HG02852 (cell line): ENCODE data around the gene PYURF.
"Not testable (repeated sequence)": the region's sequence is repeated elsewhere in the genome, so short reads cannot be mapped to it uniquely, and the experiment has no call there.

ENCODE experiments used
- ATAC-seq: cut with Tn5 transposase; IDR thresholded peaks from one replicate; pipeline ENCODE4 v1.9.1; 2021; ENCODE audit warnings: mild to moderate bottlenecking, moderate library complexity; ENCODE audit not compliant: unreplicated experiment

PYURF gene, protein sequence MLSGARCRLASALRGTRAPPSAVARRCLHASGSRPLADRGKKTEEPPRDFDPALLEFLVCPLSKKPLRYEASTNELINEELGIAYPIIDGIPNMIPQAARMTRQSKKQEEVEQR

DNA sequence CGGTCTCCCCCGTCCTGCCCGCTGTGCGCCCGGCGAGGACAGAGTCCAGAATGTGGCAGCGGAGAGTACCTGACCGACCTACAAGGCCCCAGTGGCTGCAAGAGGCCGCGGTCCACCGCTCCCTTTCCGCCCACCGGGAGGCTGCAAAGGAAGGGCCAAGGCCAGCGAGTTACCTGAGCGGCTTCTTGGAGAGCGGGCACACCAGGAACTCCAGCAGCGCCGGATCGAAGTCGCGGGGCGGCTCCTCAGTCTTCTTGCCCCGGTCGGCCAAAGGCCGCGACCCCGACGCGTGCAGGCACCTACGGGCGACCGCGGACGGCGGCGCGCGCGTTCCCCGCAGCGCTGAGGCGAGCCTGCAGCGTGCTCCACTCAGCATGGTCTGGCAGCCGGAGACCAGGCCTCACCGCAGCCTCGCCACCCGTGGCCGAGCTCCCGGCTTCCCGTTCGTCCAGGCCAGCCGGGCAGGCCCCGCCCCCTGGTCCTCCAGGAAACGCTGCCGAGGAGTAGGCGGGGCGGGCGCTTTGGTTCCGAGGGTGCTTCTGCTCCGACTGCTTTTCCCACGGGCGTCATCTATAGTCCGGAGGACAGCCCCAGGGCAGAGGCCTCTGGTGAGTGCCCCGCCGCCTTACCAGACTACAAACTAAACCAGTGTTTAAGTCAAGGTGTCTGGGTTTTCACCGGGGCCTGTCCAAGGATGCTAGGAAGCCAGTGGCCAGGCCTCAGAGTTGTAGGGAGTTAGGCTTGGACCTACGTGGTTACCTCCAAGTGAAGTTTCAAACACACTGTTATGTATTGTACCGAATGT is at the start of gene PYURF:
TSS of gene PYURF (minus strand) at position 452 of the 805 bp plus-strand sequence. CDS start at position 376, 76 bp downstream.
- peak; percentile 79 for ATAC-seq

DNA sequence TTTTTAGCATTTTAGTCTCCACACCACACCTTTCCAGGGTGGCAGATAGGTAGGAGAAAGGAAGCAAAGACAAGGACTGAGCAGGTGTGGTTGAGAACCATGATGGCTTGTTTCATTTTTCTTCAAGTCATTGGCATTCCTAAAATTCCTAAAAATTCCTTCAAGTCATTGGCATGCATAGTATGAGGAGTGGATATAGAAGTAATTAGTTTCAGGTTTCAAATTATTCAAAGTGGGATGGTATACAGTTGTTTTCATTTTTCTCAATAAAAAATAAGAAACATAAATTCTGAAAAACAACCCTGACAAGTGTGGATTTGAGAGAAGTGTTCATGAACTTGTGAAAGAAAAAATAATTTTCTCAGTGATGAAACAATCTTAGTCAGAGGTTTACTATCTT is 46.4 kb upstream of the PYURF start:
- no peak for ATAC-seq

DNA sequence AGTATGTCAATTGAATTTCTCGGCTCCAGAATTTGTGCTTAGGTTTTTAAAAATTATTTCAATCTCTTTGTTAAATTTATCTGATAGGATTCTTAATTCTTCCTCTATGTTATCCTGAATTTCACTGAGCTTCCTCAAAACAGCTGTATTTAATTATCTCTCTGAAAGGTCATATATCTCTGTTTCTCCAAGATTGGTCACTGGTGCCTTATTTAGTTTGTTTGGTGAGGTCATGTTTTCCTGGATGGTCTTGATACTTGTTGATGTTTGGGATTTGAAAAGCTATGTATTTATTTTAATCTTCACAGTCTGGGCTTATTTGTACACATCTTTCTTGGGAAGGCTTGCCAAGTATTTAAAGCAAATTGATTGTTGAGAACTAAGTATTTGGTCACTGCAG is 44.0 kb upstream of the PYURF start:
- no peak for ATAC-seq

DNA sequence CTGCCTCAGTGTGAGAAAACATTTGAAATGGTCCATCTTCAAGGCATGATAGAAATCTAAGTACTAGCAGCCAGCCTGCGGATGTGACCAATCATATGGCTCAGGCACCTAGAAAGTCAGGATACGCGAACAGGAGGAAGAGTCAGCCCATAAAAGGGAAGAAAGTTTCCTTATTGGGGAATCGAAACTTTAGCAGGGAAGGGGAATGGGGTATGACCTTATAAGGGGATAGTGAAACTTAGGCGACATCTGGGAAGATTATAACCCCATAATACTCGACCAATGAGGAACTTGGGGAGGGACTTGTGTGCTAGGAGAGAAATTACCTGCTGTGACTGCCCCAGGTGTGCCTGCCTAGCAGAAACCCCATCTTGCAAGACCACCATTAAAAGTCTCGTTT is 26.2 kb upstream of the PYURF start:
- ATAC-seq = no peak

DNA sequence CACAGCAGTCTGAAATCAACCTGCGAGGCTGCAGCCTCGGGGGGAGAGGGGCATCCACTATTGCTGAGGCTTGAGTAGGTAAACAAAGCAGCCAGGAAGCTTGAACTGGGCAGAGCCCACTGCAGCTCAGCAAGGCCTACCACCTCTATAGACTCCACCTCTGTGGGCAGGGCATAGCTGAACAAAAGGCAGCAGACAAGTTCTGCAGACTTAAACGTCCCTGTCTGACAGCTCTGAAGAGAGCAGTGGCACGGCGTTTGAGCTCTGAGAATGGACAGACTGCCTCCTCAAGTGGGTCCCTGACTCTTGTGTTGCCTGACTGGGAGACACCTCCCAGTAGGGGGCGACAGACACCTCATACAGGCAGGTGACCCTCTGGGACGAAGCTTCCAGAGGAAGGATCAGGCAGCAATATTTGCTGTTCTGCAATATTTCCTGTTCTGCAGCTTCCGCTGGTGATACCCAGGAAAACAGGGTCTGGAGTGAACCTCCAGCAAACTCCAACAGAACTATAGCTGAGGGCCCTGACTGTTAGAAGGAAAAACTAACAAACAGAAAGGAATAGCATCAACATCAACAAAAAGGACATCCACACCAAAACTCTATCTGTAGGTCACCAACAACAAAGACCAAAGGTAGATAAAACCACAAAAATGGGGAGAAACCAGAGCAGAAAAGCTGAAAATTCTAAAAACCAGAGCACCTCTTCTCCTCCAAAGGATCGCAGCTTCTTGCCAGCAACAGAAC is 15.9 kb upstream of the PYURF start:
- ATAC-seq = not testable (repeated sequence)

DNA sequence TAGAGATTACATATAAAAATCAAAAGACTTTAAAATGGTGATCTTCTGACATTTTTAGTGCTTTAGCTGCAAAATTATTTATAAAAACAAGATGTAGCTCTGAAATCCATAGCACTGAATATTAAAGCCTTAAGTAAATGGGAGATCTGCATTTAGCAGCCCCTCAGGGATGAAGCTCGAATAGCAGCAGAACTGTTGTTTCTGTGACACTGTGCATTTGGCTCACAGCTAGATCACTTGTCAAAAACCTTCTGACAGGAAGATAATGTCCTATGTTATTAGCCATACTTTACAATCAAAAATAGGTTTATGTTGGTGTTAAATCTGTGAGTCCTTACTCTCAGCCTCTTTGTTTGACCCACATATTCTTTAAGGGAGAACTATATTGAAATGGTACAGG is 14.1 kb upstream of the PYURF start:
- no peak for ATAC-seq

DNA sequence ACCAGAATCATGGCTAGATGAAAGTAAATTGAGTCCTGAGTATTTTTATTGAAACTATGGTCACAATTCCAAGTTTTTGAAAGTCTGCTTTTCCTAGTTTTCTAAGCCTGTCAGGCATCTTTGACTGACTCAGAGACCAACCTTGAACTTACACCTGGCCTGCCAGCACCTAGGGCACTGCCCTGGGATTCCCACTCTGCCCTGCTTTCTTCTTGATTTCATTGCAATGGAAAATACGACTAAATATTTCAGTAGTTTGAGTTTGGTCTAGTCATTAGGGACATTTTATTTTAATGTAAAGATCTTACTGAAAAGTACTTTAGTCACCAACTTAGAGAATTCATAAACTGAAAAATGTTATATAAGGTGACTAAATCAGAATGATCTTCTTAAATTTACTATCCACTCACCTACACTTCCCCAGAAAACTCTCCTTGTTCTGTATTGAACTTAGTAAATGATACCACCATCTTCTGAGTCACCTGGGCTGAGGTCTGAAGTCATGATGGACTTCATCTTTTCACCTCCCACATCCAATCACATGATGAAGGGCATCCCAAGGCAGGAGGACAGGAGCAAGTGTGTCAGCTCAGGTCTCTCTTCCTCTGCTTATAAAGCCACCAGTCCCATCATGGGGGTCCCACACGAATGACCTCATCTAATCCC is 11.6 kb upstream of the PYURF start:
- ATAC-seq = no peak

DNA sequence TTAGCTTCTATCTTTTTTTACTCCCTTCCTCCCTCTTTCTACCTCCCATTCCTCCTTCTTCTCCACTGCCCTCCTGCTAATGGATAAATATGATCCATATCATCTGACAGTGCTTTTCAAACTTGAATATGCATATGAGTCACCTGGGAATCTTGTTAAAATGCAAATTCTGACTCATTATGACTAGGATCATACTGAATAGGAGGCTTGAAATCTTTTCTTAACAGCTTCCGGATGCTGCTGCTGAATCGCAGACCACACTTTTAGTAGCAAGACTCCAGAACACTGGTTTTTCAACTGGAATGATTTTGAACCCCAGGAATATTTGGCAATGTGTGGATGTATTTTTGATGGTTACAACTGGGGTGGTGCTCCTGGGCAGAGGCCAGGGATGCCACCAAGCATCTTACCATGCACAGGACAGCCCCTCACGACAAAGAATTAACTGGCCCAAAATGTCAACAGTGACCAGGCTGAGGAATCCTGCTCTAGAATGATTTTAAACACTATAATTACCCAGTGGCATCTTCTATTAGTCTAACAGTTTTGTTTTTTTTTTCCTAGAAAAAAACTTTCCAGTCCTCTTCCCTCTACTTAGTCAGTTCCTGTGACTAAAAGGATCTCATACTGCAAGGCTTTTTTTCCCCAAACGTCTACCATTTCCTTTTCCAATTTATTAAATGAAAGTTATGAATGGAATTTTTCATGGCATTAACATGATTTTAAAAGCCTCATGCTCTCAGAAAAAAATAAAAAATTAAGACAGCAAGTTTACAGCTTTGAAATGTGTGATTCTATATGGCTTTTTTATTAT is 10.6 kb upstream of the PYURF start:
- no peak for ATAC-seq

DNA sequence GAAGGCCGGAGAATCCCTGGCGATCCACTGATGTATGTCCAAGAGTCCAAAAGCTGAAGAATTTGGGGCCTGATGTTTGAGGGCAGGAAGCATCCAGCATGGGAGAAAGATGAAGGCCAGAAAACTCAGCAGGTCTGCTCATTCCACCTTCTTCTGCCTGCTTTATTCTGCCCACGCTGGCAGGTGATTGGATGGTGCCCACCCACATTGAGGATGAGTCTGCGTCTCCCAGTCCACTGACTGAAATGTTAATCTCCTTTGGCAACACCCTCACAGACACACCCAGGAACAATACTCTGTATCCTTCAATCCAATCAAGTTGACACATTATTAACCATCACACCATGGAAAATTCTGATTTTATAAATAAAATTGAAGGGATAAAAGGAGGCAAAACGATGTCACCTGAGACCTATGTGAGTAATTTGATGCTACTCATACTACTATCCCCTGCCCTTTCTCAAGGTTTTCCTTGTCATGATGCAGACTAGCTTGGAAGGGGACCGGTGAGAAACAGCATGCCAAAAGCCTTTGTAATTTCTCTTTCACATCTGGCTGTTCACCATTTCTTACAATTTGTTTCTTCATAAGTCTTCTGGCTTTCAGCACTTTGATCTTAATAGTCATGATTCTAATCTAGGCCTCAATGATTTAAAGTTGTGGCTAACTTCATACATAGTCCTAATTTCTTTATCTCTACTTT is 9.7 kb upstream of the PYURF start:
- ATAC-seq = no peak

DNA sequence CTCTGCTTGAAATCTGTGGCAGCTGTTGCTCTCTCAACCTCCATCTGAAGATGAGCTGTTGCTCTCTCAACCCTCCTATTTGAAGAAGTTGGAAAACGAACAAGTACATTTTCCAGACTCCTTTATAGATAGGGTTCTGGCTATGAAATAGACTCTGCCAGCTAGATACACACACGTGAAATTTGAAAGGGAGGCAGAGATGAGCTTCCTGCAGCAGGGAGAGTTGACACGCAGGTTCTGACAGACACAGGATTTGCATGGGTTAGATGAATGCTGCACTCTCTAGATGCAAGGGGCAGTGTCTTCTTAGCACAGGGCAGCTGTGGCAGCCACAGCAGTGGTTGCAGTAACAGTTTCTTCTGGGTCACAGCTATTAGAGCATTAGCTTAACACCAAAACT is 8.0 kb upstream of the PYURF start:
- ATAC-seq = no peak

DNA sequence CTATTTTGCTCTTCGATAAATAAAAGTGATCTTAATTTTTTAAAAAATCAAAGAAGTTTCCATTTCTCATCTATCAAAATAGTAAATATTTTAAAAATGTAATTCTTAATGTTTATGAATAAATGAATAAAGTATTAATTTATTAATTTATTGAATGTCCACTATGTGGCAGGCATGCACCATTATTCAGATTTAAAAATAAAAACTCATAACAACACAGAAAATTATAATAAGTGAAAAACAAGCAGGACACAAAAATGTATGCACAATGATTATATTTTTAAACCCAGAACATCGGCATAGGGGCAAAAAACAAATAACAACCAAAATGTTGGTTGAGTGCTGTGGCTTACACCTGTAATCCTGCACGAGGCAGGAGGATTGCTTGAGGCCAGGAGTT is 5.3 kb upstream of the PYURF start:
- ATAC-seq = no peak

DNA sequence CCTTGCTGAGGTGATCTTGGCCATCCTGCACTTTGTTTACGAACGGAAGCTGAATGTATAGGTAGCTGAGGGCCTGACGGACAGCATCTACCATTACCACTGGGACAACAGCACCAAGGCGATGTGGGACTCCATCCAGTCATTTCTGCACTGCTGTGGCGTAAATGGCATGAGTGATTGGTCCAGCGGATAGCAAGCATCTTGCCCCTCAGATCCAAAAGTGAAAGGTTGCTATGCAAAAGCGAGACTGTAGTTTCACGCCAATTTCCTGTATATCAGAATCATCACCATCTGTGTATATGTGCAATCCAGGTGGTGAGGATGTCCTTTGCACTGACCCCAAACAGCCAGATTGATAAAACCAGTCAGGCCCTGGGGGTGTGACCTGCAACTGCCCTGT is 4.2 kb upstream of the PYURF start:
- peak; percentile 26 for ATAC-seq

DNA sequence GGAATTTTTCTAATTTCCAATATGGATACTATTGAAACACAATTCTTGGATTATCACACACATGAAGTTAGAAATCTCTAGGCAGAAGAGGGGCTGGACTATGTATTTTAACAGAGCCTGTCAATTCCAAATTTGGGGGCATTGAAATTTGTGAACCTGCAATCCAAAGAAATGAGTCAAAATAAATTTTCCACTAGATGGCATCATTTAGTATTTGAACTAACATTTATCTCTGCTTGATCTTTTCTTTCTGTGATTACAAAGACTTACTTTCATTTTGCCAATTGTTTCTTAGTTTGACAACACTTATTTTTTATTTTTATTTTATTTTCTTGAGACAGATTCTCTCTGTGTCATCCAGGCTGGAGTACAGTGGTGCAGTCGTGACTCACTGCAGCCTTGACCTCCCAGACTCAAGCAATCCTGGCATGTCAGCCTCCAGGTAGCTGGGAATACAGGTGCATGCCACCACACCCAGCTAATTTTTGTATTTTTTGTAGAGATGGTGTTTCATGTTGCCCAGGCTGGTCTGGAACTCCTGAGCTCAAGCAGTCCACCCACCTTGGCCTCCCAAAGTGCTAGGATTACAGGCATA is 2.7 kb upstream of the PYURF start:
- no peak for ATAC-seq

DNA sequence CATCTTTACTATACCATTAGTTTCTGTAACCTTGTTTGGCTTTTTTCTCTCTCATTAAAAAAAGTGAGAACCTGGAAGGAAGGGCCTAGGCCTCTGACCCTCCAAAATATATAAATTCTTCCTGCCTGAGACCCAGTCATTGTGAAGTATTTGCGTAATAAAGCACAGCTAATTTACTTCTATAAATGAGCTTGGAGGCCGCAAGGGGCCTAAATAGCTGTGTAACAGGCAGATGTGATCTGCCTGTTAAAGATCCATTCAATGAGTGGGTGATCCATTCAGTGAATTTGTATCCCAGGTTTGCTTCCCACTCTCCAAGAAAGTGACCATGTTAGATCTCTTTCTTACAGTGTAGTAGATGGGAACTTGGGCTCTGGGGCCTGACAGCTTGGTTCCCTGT is 595 bp upstream of the PYURF start:
- ATAC-seq = no peak

DNA sequence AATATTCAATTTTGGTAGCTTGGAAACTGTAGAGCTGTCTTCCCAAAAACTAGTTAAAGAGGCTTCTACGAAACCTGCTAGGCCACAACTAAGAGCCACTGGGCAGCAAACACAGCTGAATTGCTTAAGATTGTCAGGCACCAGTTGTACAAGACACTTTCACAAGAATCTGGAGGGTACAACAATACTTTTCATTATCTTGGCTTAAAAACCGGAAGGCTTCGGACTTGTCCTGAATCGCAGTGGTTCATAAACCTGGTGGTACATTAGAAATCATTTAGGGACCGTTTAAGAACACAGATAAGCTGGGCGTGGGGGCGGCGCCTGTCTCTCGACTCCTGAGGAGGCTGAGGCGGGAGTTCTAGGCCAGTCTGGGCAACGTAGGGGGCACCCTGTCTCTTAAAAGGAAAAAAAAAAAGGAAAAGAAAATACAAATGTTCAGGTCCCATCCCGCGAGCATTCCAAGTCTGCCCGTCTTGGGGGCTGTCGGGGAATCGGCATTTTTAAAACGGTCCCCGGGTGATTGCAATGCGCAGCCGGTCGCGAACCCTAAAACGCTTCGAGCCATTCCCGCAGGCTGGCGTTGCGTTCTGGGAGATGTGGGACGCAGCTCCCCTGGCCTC is 763 bp downstream of the PYURF start:
- ATAC-seq = peak; percentile 19

DNA sequence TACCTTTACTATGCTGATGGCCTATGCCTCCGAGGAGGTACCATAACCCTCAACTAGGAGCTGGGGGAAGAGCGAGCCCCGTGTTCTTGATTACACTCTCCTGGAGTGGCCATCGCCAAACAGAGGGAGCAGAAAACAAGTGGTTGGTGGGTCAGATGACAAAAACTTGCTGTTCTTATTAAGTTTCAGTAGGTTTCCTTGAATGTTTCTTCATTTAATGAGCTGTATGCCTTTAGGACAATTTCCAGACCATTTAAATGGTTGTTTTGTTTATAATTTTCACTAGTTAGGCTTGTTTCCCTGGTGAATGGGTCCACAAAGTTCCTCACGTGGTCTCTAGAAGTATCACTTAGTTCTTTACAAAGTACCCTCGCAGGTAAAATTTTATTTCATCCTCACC is 4.7 kb downstream of the PYURF start:
- ATAC-seq = no peak

DNA sequence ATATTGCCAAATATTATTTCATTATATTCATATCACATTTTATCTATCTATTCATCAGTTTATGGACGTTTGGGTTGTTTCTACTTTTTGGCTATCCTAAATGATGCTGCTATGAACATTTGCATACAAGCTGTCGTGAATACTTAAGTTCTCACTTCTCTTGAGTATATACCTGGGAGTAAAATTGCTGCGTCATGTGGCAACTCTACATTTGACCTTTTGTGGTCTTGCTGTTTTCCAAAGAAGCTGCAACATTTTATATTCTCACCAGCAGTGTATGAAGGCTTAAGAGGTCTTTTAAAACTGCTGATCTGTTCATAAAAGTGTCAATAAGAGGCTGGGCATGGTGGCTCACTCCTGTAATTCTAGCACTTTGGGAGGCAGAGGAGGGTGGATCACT is 5.8 kb downstream of the PYURF start:
- no peak for ATAC-seq

DNA sequence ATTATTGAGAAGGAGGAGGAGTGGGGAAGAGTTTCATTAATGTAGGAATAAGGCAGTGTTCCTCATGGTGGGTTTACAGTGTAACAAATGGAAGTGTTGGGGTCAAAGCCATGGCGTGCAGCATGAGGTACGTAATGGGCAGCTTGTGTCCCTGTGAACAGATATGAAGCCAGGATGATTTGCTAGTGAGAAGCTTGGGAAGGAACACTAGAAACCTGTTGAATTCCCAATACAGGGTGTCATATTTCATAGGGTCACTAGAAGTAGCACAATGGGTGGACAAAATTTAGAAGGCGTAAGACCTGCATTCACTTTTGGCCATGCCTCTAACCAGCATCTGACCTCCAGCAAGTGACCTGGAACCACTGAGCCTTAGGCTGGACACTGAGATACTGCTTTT is 6.8 kb downstream of the PYURF start:
- ATAC-seq = no peak
